Activated T-helper 1 cell treated with anti-CD3 and anti-CD28 coated beads, Interleukin-2, amount 50 U/mL, for 16 hours (primary cell): ENCODE measurements around the gene VPS54.

ENCODE experiments used
- DNase-seq, 2 donors: peaks; one replicate each; pipeline ENCODE4 v3.0.0-alpha.2; 2020; ENCODE audit warnings: low read depth in 1 of 2, low spot score in 1 of 2

The VPS54 gene

GRCh38 chr2:63914311-63914710, 104.9 kb downstream of the VPS54 start:
- DNase-seq, result no peak

- no peak for DNase-seq
Observed at GRCh38 chr2:63903003-63903402, 116.2 kb downstream of the VPS54 start.

GRCh38 chr2:63902149-63902548, 117.1 kb downstream of the VPS54 start:
- DNase-seq, result no peak

- DNase-seq, result no peak
Observed at GRCh38 chr2:63899639-63900038, 119.6 kb downstream of the VPS54 start.

GRCh38 chr2:63898839-63899238, 120.4 kb downstream of the VPS54 start:
- no peak for DNase-seq

- DNase-seq, result no peak
Observed at GRCh38 chr2:63894167-63894566, 125.1 kb downstream of the VPS54 start.

- DNase-seq, result no peak
Observed at GRCh38 chr2:63893163-63893562, 126.1 kb downstream of the VPS54 start.

GRCh38 chr2:63891488-63892030, 127.7 kb downstream of the VPS54 start:
- no peak for DNase-seq

GRCh38 chr2:63890678-63891077, 128.6 kb downstream of the VPS54 start:
- DNase-seq, result no peak

GRCh38 chr2:63888490-63889402, 130.5 kb downstream of the VPS54 start:
- DNase-seq, result peak in 1 of 2 donors; percentile 3

- DNase-seq, result no peak
Observed at GRCh38 chr2:63888053-63888452, 131.2 kb downstream of the VPS54 start.

- no peak for DNase-seq
Observed at GRCh38 chr2:63886445-63886844, 132.8 kb downstream of the VPS54 start.

- DNase-seq, result no peak
Observed at GRCh38 chr2:63882395-63883105, 136.7 kb downstream of the VPS54 start.

GRCh38 chr2:63881205-63881604, 138.0 kb downstream of the VPS54 start:
- no peak for DNase-seq

GRCh38 chr2:63880625-63881024, 138.6 kb downstream of the VPS54 start:
- DNase-seq, result no peak

GRCh38 chr2:63879876-63880433, 139.3 kb downstream of the VPS54 start:
- no peak for DNase-seq

GRCh38 chr2:63878486-63878885, 140.7 kb downstream of the VPS54 start:
- DNase-seq, result no peak

- DNase-seq, result no peak
Observed at GRCh38 chr2:63876311-63876710, 142.9 kb downstream of the VPS54 start.

GRCh38 chr2:63875559-63876245, 143.5 kb downstream of the VPS54 start:
- no peak for DNase-seq

- no peak for DNase-seq
Observed at GRCh38 chr2:63875131-63875527, 144.1 kb downstream of the VPS54 start.
